Chondrocyte (in vitro differentiated cells): Measurements from ENCODE around the gene TWSG1. TPM values are rescaled to one million over a fixed set of nuclear protein-coding genes. Genes with fewer than 3 reads are reported as not detected.

Experiments
- DNase-seq: peaks from one replicate; pipeline ENCODE4 v3.0.0; 2021; ENCODE audit warnings: mixed read lengths, low spot score
- H3K27ac Mint-ChIP-seq: one replicate; pipeline ENCODE4 v1.8.0; 2021; ENCODE audit warnings: mild to moderate bottlenecking, moderate library complexity, mixed read lengths; ENCODE audit not compliant: unreplicated experiment
- H3K27me3 Mint-ChIP-seq: 2 replicates; pipeline ENCODE4 v1.8.0; 2021; ENCODE audit warnings: low read depth, mixed read lengths
- H3K36me3 Mint-ChIP-seq: 2 replicates; pipeline ENCODE4 v1.8.0; 2021; ENCODE audit warnings: low read depth, mixed read lengths
- H3K4me1 Mint-ChIP-seq: 2 replicates; pipeline ENCODE4 v1.8.0; 2021; ENCODE audit warnings: low read depth, mild to moderate bottlenecking, mixed read lengths
- H3K4me3 Mint-ChIP-seq: one replicate; pipeline ENCODE4 v1.8.0; 2021; ENCODE audit warnings: mild to moderate bottlenecking, moderate library complexity, mixed read lengths; ENCODE audit not compliant: unreplicated experiment
- H3K9me3 Mint-ChIP-seq: 2 replicates; pipeline ENCODE4 v1.8.0; 2021; ENCODE audit warnings: low read depth, mixed read lengths
- CTCF ChIP-seq: fragments of 200-600 bp; sonication (generic); IDR thresholded peaks from 2 replicates; pipeline ENCODE4 v1.5.0; 2021; ENCODE audit warnings: antibody characterized with exemption, mild to moderate bottlenecking, moderate library complexity
- total RNA-seq: library from RNA; stranded (reverse); gene quantifications from 3 replicates; pipeline ENCODE4 v1.2.1, GENCODE V29; 2021

The TWSG1 gene
- total RNA-seq, 1 donor from 2014 or later = 99.5 TPM

- no peak overlapping the region for H3K27ac Mint-ChIP-seq
- peaks cover 17% of the 10 kb centered on the region for H3K9me3 Mint-ChIP-seq
- no peaks in the 10 kb centered on the region for H3K27me3 Mint-ChIP-seq
- DNase-seq = no peak
- H3K36me3 Mint-ChIP-seq = peaks cover 9% of the 10 kb centered on the region
- no peak overlapping the region for H3K4me3 Mint-ChIP-seq
- peaks cover 2% of the 10 kb centered on the region for H3K4me1 Mint-ChIP-seq
- TF ChIP-seq CTCF = no peak
These were observed 42.5 kb upstream of the TWSG1 start for GRCh38 chr18:9292047-9292446.

GRCh38 chr18:9293948-9294347 lies 40.6 kb upstream of the TWSG1 start:
- Mint-ChIP-seq H3K4me1 (peaks cover 2% of the 10 kb centered on the region), H3K27me3 (no peaks in the 10 kb centered on the region), H3K4me3 (no peak overlapping the region), H3K27ac (no peak overlapping the region), H3K9me3 (peaks cover 17% of the 10 kb centered on the region), H3K36me3 (peaks cover 9% of the 10 kb centered on the region)
- no peak for DNase-seq
- TF ChIP-seq CTCF = no peak

GRCh38 chr18:9296233-9297006 lies 38.2 kb upstream of the TWSG1 start:
- H3K4me3 Mint-ChIP-seq = no peak overlapping the region
- no peaks in the 10 kb centered on the region for H3K4me1 Mint-ChIP-seq
- peaks cover 14% of the 10 kb centered on the region for H3K9me3 Mint-ChIP-seq
- H3K36me3 Mint-ChIP-seq = peaks cover 9% of the 10 kb centered on the region
- H3K27ac Mint-ChIP-seq = no peak overlapping the region
- no peak for DNase-seq
- H3K27me3 Mint-ChIP-seq = no peaks in the 10 kb centered on the region
- TF ChIP-seq CTCF = no peak

- no peaks in the 10 kb centered on the region for H3K27me3 Mint-ChIP-seq
- peaks cover 9% of the 10 kb centered on the region for H3K36me3 Mint-ChIP-seq
- H3K4me3 Mint-ChIP-seq = no peak overlapping the region
- H3K4me1 Mint-ChIP-seq = no peaks in the 10 kb centered on the region
- TF ChIP-seq CTCF = no peak
- no peak overlapping the region for H3K27ac Mint-ChIP-seq
- peak; percentile 91 for DNase-seq
- peaks cover 14% of the 10 kb centered on the region for H3K9me3 Mint-ChIP-seq
These were observed 37.6 kb upstream of the TWSG1 start for GRCh38 chr18:9297007-9297393.

- Mint-ChIP-seq H3K4me1 (no peaks in the 10 kb centered on the region), H3K9me3 (peaks cover 17% of the 10 kb centered on the region)
- DNase-seq = no peak
These were observed 30.0 kb upstream of the TWSG1 start for GRCh38 chr18:9304388-9305070.

More at GRCh38 chr18:9304388-9305070, 30.0 kb upstream of the TWSG1 start:
- Mint-ChIP-seq H3K36me3 (peaks cover 11% of the 10 kb centered on the region), H3K27me3 (peaks cover 5% of the 10 kb centered on the region), H3K27ac (no peak overlapping the region), H3K4me3 (no peak overlapping the region)
- TF ChIP-seq CTCF = no peak
